Measurements from ENCODE around the gene DPH5.
A peak's percentile ranks its signal among the peaks of the same experiment; 100 is the strongest.

Gene DPH5

DNA sequence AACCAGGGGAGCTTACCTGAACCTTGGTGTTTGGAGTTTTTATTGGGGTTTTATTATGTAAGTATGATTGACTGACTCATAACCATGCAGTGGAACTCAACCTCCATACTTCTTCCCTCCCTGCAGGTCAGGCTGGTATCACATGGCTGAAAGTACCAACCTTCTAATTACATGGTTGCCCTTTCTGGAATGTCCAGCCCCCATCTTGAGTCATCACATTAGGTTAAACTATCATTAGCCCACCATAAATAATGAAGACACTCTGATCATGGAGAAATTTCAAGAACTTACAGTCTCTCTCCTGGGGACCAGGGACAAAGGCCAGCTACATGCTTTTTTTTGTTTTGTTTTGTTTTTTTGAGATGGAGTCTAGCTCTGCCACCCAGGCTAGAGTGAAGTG lies 19.2 kb upstream of the DPH5 start:
- H3K4me3 ChIP-seq (ENCODE audit: low read depth, low read length) = no peak overlapping the region
- no peak for DNase-seq (ENCODE audit: low read depth)
- TF ChIP-seq, protein P1, sequence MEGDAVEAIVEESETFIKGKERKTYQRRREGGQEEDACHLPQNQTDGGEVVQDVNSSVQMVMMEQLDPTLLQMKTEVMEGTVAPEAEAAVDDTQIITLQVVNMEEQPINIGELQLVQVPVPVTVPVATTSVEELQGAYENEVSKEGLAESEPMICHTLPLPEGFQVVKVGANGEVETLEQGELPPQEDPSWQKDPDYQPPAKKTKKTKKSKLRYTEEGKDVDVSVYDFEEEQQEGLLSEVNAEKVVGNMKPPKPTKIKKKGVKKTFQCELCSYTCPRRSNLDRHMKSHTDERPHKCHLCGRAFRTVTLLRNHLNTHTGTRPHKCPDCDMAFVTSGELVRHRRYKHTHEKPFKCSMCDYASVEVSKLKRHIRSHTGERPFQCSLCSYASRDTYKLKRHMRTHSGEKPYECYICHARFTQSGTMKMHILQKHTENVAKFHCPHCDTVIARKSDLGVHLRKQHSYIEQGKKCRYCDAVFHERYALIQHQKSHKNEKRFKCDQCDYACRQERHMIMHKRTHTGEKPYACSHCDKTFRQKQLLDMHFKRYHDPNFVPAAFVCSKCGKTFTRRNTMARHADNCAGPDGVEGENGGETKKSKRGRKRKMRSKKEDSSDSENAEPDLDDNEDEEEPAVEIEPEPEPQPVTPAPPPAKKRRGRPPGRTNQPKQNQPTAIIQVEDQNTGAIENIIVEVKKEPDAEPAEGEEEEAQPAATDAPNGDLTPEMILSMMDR (conservative IDR thresholded peaks at IDR 0.05; ENCODE audit: low read depth, low read length) = no peak

DNA sequence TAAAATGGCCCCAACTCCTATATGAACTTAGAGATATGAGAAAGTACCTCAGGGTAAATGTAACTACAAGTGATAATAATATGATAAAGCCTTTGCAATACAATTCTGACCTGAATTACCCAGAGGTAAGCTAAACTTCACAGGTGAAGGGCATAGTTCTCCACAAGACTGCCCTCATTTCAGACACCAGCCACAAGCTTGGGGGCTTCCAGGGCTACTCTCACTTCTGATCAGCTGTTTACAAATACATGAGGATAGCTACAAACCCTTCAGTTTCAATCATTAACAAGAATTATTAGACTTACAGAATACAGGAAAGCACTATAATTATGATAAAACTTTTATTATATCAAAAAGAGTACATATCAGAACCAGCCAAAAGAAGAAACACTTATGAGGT lies 18.7 kb upstream of the DPH5 start:
- TF ChIP-seq, protein P1 (conservative IDR thresholded peaks at IDR 0.05; ENCODE audit: low read depth, low read length) = no peak
- H3K4me3 ChIP-seq (ENCODE audit: low read depth, low read length) = no peak overlapping the region
- no peak for DNase-seq (ENCODE audit: low read depth)

DNA sequence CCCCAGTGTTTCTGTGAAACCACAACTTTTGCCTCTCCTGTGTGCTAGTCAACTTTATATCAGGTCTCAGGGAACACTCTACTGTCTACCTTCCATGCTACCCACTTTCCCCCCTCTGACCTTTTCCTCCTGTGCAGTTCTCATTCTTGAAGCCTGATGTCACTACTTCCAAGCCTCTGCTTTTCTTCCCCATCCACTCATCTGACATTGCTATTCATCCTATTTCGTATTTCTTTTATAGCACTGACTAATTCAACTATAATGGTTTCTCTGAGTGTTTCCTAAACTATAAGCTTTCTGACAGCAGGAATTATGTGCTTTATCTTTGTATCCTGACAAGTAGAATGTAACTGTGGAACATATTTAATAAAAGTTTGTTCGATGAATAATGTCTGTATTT lies 18.2 kb upstream of the DPH5 start:
- DNase-seq (ENCODE audit: low read depth) = peak; percentile 56
- TF ChIP-seq, protein P1 (conservative IDR thresholded peaks at IDR 0.05; ENCODE audit: low read depth, low read length) = peak; percentile 34
- H3K4me3 ChIP-seq (ENCODE audit: low read depth, low read length) = no peak overlapping the region

DNA sequence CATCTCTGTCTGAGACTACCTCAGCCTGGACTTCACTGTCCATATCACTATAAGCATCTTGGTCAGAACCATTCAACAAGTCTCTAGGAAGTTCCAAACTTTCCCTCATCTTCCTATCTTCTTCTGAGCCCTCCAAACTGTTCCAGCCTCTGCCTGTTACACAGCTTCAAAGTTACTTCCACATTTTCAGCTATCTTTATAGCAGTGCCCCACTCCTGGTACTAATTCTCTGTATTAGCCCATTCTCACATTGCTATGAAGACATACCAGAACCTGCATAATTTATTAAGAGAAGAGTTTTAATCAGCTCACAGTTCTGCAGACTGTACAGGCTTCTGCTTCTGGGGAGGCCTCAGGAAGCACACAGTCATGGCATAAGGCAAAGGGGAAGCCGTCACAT lies 15.7 kb upstream of the DPH5 start:
- TF ChIP-seq, protein P1 (conservative IDR thresholded peaks at IDR 0.05; ENCODE audit: low read depth, low read length) = no peak
- DNase-seq (ENCODE audit: low read depth) = no peak

DNA sequence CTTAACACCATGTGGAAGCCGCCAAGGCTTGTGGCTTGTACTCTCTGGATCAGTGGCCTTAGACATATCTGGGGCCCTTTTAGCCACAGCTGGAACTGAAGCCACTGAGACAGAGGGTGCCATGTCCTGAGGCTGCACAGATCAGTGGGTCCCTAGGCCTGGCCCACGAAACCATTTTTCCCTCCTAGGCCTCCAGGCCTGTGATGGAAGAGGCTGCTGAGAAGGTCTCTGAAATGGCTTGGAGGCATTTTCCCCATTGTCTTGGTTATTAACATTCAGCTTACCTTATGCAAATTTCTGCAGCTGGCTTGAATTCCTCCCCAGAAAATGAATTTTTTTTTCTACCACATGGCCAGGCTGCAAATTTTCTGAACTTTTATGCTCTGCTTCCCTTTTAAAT lies 15.1 kb upstream of the DPH5 start:
- DNase-seq (ENCODE audit: low read depth) = no peak
- TF ChIP-seq, protein P1 (conservative IDR thresholded peaks at IDR 0.05; ENCODE audit: low read depth, low read length) = no peak

More for the DNA sequence above, 15.7 kb upstream of the DPH5 start:
- H3K4me3 ChIP-seq (ENCODE audit: low read depth, low read length) = no peak overlapping the region

DNA sequence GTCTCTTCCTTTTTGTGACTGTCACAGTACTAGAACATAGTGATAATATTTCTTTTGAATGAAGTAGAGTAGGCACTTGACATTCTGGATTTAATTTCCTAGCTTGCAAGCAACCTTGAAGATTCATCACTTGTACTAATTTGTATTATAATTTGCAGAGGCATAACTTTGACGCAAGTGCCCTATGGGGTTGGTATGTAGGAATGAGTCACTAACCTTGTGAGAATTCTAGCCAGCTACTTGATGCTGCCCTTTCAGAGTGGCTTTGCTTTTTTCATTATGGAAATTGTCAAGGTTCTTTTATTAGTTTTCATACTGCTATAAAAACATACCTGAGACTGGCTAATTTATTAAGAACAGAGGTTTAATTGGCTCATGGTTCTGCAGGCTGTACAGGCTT lies 13.7 kb upstream of the DPH5 start:
- TF ChIP-seq, protein P1 (conservative IDR thresholded peaks at IDR 0.05; ENCODE audit: low read depth, low read length) = no peak
- peak; percentile 44 for DNase-seq (ENCODE audit: low read depth)
- H3K4me3 ChIP-seq (ENCODE audit: low read depth, low read length) = no peak overlapping the region

More for the DNA sequence above, 15.1 kb upstream of the DPH5 start:
- H3K4me3 ChIP-seq (ENCODE audit: low read depth, low read length) = no peak overlapping the region

DNA sequence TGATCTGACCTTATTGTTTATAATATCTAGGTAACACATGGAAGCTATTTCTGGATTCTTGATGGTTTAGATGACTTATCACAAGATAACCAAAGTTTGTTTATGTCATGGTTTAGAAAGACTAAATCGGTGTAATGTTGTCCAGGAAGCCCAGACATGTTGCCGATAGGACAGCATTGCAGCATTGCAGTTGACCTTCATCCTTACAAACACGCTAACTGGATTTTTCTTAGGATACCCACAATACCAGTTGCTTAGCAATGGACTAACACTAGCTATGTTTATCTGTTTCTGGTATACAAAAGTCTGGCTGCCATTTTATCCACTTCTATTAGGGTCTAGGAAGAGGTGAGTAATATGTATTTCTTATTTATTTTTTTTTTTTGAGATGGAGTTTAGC lies 11.7 kb upstream of the DPH5 start:
- DNase-seq (ENCODE audit: low read depth) = no peak
- no peak overlapping the region for H3K4me3 ChIP-seq (ENCODE audit: low read depth, low read length)
- TF ChIP-seq, protein P1 (conservative IDR thresholded peaks at IDR 0.05; ENCODE audit: low read depth, low read length) = no peak
